Measurements from ENCODE around the gene ELAC2. TPM values are rescaled to one million over a fixed set of nuclear protein-coding genes. Genes with fewer than 3 reads are reported as not detected.

ELAC2 gene
- total RNA-seq, 1 experiment from 2014 or later: 67.4 TPM

- Mint-ChIP-seq H3K4me3 (ENCODE audit: unreplicated experiment) (no peak overlapping the region), H3K36me3 (ENCODE audit: insufficient read depth, unreplicated experiment) (no peaks in the 10 kb centered on the region), H3K27ac (ENCODE audit: low read depth, unreplicated experiment) (no peak overlapping the region), H3K27me3 (ENCODE audit: insufficient read depth, unreplicated experiment) (no peaks in the 10 kb centered on the region), H3K9me3 (ENCODE audit: unreplicated experiment) (no peaks in the 10 kb centered on the region), H3K4me1 (ENCODE audit: insufficient read depth, unreplicated experiment) (no peaks in the 10 kb centered on the region)
- CTCF ChIA-PET: interaction anchor here (0.6 to 1.4 kb wide), 3 partner anchors 15 to 516 kb away, joined by 3 read pairs; no protein-coding TSS in a partner anchor
- intact Hi-C loops (cut with micrococcal nuclease): no loop called here
- POLR2A ChIA-PET: interaction anchor here (1.1 kb wide), 1 partner anchor 83 kb away, joined by 4 read pairs; no protein-coding TSS in a partner anchor
- DNase-seq (ENCODE audit: unreplicated experiment): no peak
- TF ChIP-seq CTCF (IDR thresholded peaks at IDR 0.05; ENCODE audit: unreplicated experiment): no peak
- no TSS peak for BruUV-seq (replicated peaks)
These were observed 64.7 kb downstream of the ELAC2 start for GRCh38 chr17:12953156-12953555.

- POLR2A ChIA-PET: interaction anchor here (0.6 kb wide), 2 partner anchors 20 to 34 kb away, joined by 3 read pairs; no protein-coding TSS in a partner anchor
- Mint-ChIP-seq H3K27ac (ENCODE audit: low read depth, unreplicated experiment) (no peak overlapping the region), H3K36me3 (ENCODE audit: insufficient read depth, unreplicated experiment) (no peaks in the 10 kb centered on the region), H3K9me3 (ENCODE audit: unreplicated experiment) (peaks cover 1% of the 10 kb centered on the region), H3K4me3 (ENCODE audit: unreplicated experiment) (no peak overlapping the region), H3K27me3 (ENCODE audit: insufficient read depth, unreplicated experiment) (peaks cover 7% of the 10 kb centered on the region), H3K4me1 (ENCODE audit: insufficient read depth, unreplicated experiment) (no peaks in the 10 kb centered on the region)
- no peak for TF ChIP-seq CTCF (IDR thresholded peaks at IDR 0.05; ENCODE audit: unreplicated experiment)
- DNase-seq (ENCODE audit: unreplicated experiment): no peak
- no TSS peak for BruUV-seq (replicated peaks)
- intact Hi-C loops (cut with micrococcal nuclease): no loop called here
- CTCF ChIA-PET: interaction anchor here (1.4 kb wide), 2 partner anchors 14 to 22 kb away, joined by 3 read pairs; no protein-coding TSS in a partner anchor
These were observed 65.8 kb downstream of the ELAC2 start for GRCh38 chr17:12952012-12952411.

GRCh38 chr17:12947047-12947446 is 70.8 kb downstream of the ELAC2 start:
- H3K4me3 Mint-ChIP-seq (ENCODE audit: unreplicated experiment): no peak overlapping the region
- intact Hi-C loops (cut with micrococcal nuclease): no loop called here
- H3K4me1 Mint-ChIP-seq (ENCODE audit: insufficient read depth, unreplicated experiment): no peaks in the 10 kb centered on the region
- BruUV-seq (replicated peaks): no TSS peak
- H3K9me3 Mint-ChIP-seq (ENCODE audit: unreplicated experiment): peaks cover 13% of the 10 kb centered on the region
- no peak overlapping the region for H3K27ac Mint-ChIP-seq (ENCODE audit: low read depth, unreplicated experiment)
- CTCF ChIA-PET: interaction anchor here (1.0 kb wide), 1 partner anchor 19 kb away, joined by 3 read pairs; no protein-coding TSS in a partner anchor
- no peak for TF ChIP-seq CTCF (IDR thresholded peaks at IDR 0.05; ENCODE audit: unreplicated experiment)
- no peak for DNase-seq (ENCODE audit: unreplicated experiment)
- POLR2A ChIA-PET: interaction anchor here (0.6 kb wide), 1 partner anchor 17 kb away, joined by 3 read pairs; no protein-coding TSS in a partner anchor
- H3K36me3 Mint-ChIP-seq (ENCODE audit: insufficient read depth, unreplicated experiment): no peaks in the 10 kb centered on the region
- peaks cover 20% of the 10 kb centered on the region for H3K27me3 Mint-ChIP-seq (ENCODE audit: insufficient read depth, unreplicated experiment)

Other genes starting within 250 kb of the ELAC2 start
- 0.42 and 1.3 TPM in 2 replicates for gene ARHGAP44, start 228.5 kb downstream of the ELAC2 start, total RNA-seq (2022)